OCI-LY1 (cell line): ENCODE measurements around the gene PAN2.

Experiments used
- CTCF ChIP-seq: fragments of 200-600 bp; sonication (generic), shearing (Covaris generic); IDR thresholded peaks from 2 replicates; pipeline ENCODE4 v1.5.1; 2017; ENCODE audit warnings: mild to moderate bottlenecking, antibody characterized with exemption, low read length, moderate library complexity, mixed read lengths
- EZH2 ChIP-seq: fragments of 200-600 bp; sonication (generic), shearing (Covaris generic); IDR thresholded peaks from 2 replicates; pipeline ENCODE4 v1.8.0; 2017; ENCODE audit warnings: borderline replicate concordance, mixed run types, mild to moderate bottlenecking, antibody characterized with exemption, low read length, moderate library complexity, mixed read lengths

DNA sequence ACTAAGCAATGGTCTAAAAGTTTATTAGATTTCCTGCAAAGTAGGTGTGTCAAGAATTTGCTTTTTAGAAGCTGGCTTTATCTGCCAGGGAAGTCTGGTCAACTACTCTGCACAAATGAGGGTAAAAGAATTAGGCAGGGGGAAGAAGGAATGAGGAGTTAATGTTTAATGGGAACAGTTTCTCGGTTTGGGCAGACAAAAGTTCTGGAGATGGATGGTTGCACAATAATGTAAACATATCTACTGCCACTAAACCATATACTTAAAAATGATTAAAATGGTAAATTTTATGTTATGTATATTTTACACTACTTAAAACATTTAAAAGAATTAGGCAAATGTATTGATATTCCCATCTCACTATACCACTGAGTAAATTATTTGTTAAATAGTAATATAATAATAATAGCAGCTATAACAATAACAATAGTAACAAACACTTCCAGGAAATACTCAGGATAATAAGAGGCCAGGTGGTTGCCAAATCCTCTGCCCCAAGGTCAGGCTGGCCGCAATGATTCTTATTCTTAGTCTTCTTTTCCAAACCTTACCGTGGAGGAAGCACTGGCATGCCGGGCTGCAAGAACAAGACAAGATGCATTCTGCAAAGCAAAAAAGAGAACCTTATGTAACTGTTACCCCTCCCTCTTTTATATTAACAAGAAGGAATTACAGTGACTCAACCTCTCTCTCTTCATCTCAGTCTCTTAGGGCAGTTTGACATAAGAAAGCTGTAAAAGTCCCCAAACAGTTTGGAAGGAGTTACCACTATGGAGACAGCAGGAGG, 47.6 kb downstream of the PAN2 start:
- no peak for TF ChIP-seq CTCF
- TF ChIP-seq EZH2, result no peak
